DND-41 (cell line): ENCODE data around the gene CACNA2D4.

ENCODE experiments used
- ATAC-seq: fragments of 200-7000 bp; cut with Tn5 transposase; 3 replicates; pipeline ENCODE4 v1.9.1; 2021; ENCODE audit warnings: low read depth; ENCODE audit not compliant: insufficient read depth
- DNase-seq: peaks from one replicate; pipeline ENCODE4 v3.0.0-alpha.2; 2020
- H2AFZ ChIP-seq: 2 replicates; pipeline ENCODE4 v1.6.0; 2012; ENCODE audit warnings: low read depth, low read length
- H3K27ac ChIP-seq: 2 replicates; pipeline ENCODE4 v1.5.1; 2012; ENCODE audit warnings: low read length, inconsistent platforms
- H3K27me3 ChIP-seq: fragments of 200-600 bp; sonication (generic); 2 replicates; pipeline ENCODE4 v1.6.0; 2012; ENCODE audit warnings: low read length, mild to moderate bottlenecking, inconsistent platforms; ENCODE audit not compliant: insufficient read depth, poor library complexity
- H3K36me3 ChIP-seq: 2 replicates; pipeline ENCODE4 v1.5.1; 2012; ENCODE audit warnings: low read length, inconsistent platforms; ENCODE audit not compliant: insufficient read depth
- H3K4me1 ChIP-seq: 2 replicates; pipeline ENCODE4 v1.5.1; 2012; ENCODE audit warnings: mild to moderate bottlenecking, low read length; ENCODE audit not compliant: insufficient read depth
- H3K4me2 ChIP-seq: 2 replicates; pipeline ENCODE4 v1.6.0; 2012; ENCODE audit warnings: mild to moderate bottlenecking, moderate library complexity, low read length, inconsistent platforms; ENCODE audit not compliant: insufficient read depth
- H3K4me3 ChIP-seq, 2 experiments: fragments of 200-600 bp in 1 of 2; shearing (Covaris generic) in 1 of 2; 2 replicates each; pipeline ENCODE4 v1.5.1; 2012 to 2016; ENCODE audit warnings: inconsistent platforms in 2 of 2, low read length in 2 of 2, mild to moderate bottlenecking in 2 of 2, low read depth in 1 of 2, moderate library complexity in 1 of 2
- H3K79me2 ChIP-seq: 2 replicates; pipeline ENCODE4 v1.6.0; 2012; ENCODE audit warnings: low read length, inconsistent platforms; ENCODE audit not compliant: insufficient read depth
- H3K9ac ChIP-seq: 2 replicates; pipeline ENCODE4 v1.6.0; 2012; ENCODE audit warnings: low read depth, mild to moderate bottlenecking, inconsistent platforms, low read length, moderate library complexity
- H3K9me3 ChIP-seq: 2 replicates; pipeline ENCODE4 v1.5.1; 2012; ENCODE audit warnings: low read length, moderate library complexity, mild to moderate bottlenecking, inconsistent platforms; ENCODE audit not compliant: insufficient read depth, severe bottlenecking
- H4K20me1 ChIP-seq: 2 replicates; pipeline ENCODE4 v1.6.0; 2012; ENCODE audit warnings: low read length; ENCODE audit not compliant: insufficient read depth
- CTCF ChIP-seq: IDR thresholded peaks from 2 replicates; pipeline ENCODE4 v1.5.1; 2012; ENCODE audit warnings: borderline replicate concordance, low read length, moderate library complexity, mild to moderate bottlenecking; ENCODE audit not compliant: poor library complexity, severe bottlenecking; ENCODE audit errors: extremely low read depth
- EZH2 ChIP-seq: IDR thresholded peaks from 3 replicates; pipeline ENCODE4 v1.6.1; 2012; ENCODE audit warnings: borderline replicate concordance, low read depth, mild to moderate bottlenecking, moderate library complexity, low read length, inconsistent platforms; ENCODE audit not compliant: severe bottlenecking

The CACNA2D4 gene

GRCh38 chr12:1793426-1794210 is 124.8 kb downstream of the CACNA2D4 start:
- no peak overlapping the region for H3K9ac ChIP-seq
- no peak overlapping the region for H3K4me3 ChIP-seq
- no peak overlapping the region for H3K27ac ChIP-seq
- H4K20me1 ChIP-seq: peaks cover 8% of the 10 kb centered on the region
- no peak overlapping the region for H2AFZ ChIP-seq
- H3K4me1 ChIP-seq: peaks cover 18% of the 10 kb centered on the region
- H3K27me3 ChIP-seq: no peaks in the 10 kb centered on the region
- DNase-seq (no peak), ATAC-seq (no peak)
- no peaks in the 10 kb centered on the region for H3K36me3 ChIP-seq
- H3K9me3 ChIP-seq: no peaks in the 10 kb centered on the region
- H3K4me2 ChIP-seq: no peak overlapping the region
- no peaks in the 10 kb centered on the region for H3K79me2 ChIP-seq
- no peak for TF ChIP-seq CTCF
- TF ChIP-seq EZH2: no peak

- Histone ChIP-seq H3K9me3 (no peaks in the 10 kb centered on the region), H3K36me3 (peaks cover 7% of the 10 kb centered on the region; the same call in 1 of the 2 replicates), H3K4me1 (peaks cover 18% of the 10 kb centered on the region), H4K20me1 (peaks cover 8% of the 10 kb centered on the region), H3K9ac (no peak overlapping the region), H3K4me3 (no peak overlapping the region), H3K4me2 (no peak overlapping the region), H2AFZ (no peak overlapping the region), H3K27me3 (no peaks in the 10 kb centered on the region), H3K79me2 (no peaks in the 10 kb centered on the region), H3K27ac (no peak overlapping the region)
- ATAC-seq (no peak), DNase-seq (no peak)
- TF ChIP-seq EZH2: no peak
- no peak for TF ChIP-seq CTCF
These were observed 126.0 kb downstream of the CACNA2D4 start for GRCh38 chr12:1792406-1792805.

- Histone ChIP-seq H4K20me1 (peaks cover 8% of the 10 kb centered on the region), H3K27ac (no peak overlapping the region), H3K4me2 (no peak overlapping the region), H3K9me3 (no peaks in the 10 kb centered on the region), H3K36me3 (peaks cover 18% of the 10 kb centered on the region; the same call in 1 of the 2 replicates), H3K9ac (no peak overlapping the region), H3K4me1 (peaks cover 11% of the 10 kb centered on the region), H3K27me3 (no peaks in the 10 kb centered on the region), H3K79me2 (no peaks in the 10 kb centered on the region), H2AFZ (no peak overlapping the region), H3K4me3 (no peak overlapping the region)
- TF ChIP-seq EZH2 (no peak), CTCF (peak; percentile 85)
- DNase-seq (peak; percentile 66), ATAC-seq (0 out of 3 replicates have a peak, but pooled peaks have one; percentile 10)
These were observed 127.2 kb downstream of the CACNA2D4 start for GRCh38 chr12:1791104-1791841.
